Neural cell (in vitro differentiated cells): Measurements from ENCODE around the gene GNPTAB.

Experiments
- CTCF ChIP-seq: fragments of 450-650 bp; IDR thresholded peaks from 2 replicates; pipeline ENCODE4 v1.5.1; 2014; ENCODE audit warnings: antibody characterized with exemption, mild to moderate bottlenecking, moderate library complexity; ENCODE audit not compliant: poor library complexity, severe bottlenecking
- EP300 ChIP-seq: fragments of 450-650 bp; conservative IDR thresholded peaks from 2 replicates; pipeline ENCODE4 v1.6.1; 2014; ENCODE audit warnings: antibody characterized with exemption, mild to moderate bottlenecking, moderate library complexity; ENCODE audit not compliant: poor library complexity, severe bottlenecking
- EZH2 ChIP-seq: fragments of 200-600, 300-800 bp; shearing (Covaris generic), sonication (generic); IDR thresholded peaks from 2 replicates; pipeline ENCODE4 v1.6.1; 2014; ENCODE audit warnings: antibody characterized with exemption, low read length, borderline replicate concordance, mild to moderate bottlenecking; ENCODE audit not compliant: insufficient read depth, poor library complexity, severe bottlenecking
- MXI1 ChIP-seq: fragments of 450-650 bp; conservative IDR thresholded peaks from 2 replicates; pipeline ENCODE4 v1.6.1; 2014; ENCODE audit warnings: antibody characterized with exemption, mild to moderate bottlenecking; ENCODE audit not compliant: poor library complexity, severe bottlenecking
- REST ChIP-seq: IDR thresholded peaks from 2 replicates; pipeline ENCODE4 v1.6.1; 2012; ENCODE audit warnings: borderline replicate concordance
- SMC3 ChIP-seq: fragments of 450-650 bp; conservative IDR thresholded peaks from 2 replicates; pipeline ENCODE4 v1.6.1; 2014; ENCODE audit warnings: antibody characterized with exemption, mild to moderate bottlenecking, moderate library complexity; ENCODE audit not compliant: poor library complexity

GRCh38 chr12:101803978-101804377 lies 26.8 kb downstream of the GNPTAB start:
- TF ChIP-seq CTCF = no peak
- no peak for TF ChIP-seq REST
- TF ChIP-seq MXI1 = no peak
- no peak for TF ChIP-seq SMC3
- no peak for TF ChIP-seq EP300
- no peak for TF ChIP-seq EZH2
